NCI-H2171 treated with DMSO at 0.1 percent for 48 hours (cell line): ENCODE measurements around the gene XRN2.

Experiments used
- DNase-seq: peaks from one replicate; lab custom pipeline; 2025; lab: John Stamatoyannopoulos, UW

XRN2 gene

DNA sequence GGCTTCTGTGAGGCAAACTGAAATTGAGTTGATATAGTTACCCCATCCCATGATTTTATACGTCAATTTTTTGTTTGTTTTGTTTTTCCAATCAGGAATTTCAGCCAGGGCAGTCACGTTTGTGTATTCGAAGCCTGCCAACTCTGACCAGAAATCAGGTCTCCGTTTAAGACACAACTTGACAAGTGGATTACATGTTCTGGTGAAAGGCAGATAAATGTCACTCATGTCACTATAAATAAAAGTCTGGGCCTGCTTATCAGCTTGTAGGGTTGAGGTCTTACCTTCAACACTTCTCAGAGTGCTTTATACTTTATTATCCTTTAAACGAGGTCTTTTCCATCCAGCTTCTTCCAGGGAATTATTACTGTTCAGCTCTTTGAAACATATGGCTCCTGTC lies 8.4 kb upstream of the XRN2 start:
- no peak for DNase-seq

DNA sequence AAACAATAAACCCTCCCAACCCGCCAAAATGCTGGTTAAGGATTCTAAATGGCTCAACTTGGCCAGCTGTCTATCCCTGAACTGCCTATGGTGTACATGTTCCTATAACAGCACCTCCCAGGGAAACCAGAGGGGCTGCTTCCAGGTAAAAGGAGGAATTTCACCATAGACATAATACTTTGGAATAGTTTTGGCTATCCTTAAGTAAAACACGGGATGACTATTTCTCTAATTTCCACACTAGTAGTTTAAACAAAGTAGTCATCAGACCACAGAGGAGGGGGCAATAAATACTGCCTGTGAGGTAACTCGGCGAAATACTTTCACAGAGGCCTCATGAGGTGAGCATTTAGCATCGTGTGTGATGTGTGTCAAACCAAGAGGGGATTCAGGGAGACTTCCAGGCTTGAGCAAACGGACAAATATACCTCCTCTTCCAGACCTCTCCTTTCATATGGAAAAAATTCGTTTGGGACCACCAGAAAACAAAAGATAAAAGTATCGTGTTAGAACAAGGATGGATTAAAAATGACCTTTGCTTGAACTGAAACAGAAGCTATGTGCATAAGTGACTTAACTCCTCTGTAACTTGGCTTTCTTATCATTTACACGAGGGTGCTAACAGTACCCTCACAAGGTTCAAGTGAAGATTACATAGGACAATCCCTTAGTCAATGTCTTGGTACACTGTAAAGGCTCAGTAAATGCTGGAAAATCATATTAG lies 1.0 kb upstream of the XRN2 start:
- no peak for DNase-seq

DNA sequence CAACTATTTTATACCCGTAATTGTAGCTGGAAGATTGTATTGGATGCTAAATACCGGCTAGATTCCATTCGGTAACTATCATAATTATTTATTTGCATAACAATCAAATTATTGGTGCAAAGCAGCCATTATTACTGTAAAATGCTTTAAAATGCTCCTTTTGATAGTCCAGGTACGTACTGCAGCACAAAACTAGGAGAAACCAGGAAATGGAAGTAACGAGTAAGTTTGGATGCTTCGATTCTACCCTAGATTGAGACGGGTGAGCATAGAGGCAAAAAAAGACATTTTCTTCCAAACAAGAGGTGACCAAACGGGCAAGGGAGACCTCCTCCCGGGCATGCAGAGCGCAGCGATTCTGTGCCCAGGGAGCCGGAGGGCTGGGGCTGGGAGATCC lies 469 bp upstream of the XRN2 start:
- no peak for DNase-seq

DNA sequence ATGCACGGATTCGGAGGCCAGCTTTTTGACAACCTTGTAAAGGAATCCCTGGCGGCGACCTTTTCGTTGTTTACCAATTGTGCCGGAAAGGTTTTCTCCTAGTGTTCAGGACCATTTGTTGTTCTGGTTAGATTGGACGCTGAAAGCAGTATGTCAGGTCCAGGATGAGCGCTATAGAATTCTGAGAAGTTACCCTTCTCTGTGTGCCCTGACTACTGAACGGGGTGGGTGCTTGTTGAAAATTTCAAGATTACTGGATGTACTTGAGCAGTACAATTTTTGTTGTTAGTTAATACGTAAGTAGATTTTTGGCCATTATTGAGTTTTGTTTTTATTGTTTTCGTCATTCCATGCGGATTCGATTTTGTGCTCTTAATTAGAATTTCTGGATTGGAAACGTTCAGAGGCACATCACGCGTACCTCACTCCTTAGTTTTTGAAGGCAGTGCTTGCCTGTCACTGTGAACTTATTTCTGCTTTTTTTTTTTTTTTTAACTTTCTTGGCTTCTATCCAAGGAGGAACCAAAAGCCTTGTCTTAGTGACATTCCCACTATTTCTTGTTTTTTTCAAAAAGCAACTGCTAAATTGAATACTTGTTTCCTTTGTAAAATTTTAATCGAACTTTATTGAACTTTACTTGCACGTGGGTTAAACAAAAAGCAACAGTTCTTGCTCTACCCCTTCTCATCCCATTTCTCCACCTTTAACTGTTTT lies 898 bp downstream of the XRN2 start:
- DNase-seq, result peak; percentile 53

DNA sequence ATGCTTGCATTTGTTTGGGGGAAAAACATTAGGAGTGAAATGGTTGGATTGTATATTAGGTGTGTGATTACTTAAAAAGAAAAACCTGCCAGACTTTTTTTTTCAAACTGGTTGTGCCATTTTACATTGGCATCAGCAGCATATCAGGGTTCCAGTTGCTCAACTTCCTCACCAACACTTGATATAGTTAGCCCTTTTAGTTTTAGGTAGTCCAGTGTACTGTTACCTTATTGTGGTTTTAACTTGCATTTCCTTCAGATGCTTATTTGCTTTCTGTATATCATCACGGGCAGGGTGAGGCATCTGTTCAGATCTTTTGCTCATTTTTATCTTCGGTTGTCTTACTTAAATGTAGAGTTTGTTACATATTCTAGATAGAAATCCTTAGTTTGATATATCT lies 5.2 kb downstream of the XRN2 start:
- no peak for DNase-seq

DNA sequence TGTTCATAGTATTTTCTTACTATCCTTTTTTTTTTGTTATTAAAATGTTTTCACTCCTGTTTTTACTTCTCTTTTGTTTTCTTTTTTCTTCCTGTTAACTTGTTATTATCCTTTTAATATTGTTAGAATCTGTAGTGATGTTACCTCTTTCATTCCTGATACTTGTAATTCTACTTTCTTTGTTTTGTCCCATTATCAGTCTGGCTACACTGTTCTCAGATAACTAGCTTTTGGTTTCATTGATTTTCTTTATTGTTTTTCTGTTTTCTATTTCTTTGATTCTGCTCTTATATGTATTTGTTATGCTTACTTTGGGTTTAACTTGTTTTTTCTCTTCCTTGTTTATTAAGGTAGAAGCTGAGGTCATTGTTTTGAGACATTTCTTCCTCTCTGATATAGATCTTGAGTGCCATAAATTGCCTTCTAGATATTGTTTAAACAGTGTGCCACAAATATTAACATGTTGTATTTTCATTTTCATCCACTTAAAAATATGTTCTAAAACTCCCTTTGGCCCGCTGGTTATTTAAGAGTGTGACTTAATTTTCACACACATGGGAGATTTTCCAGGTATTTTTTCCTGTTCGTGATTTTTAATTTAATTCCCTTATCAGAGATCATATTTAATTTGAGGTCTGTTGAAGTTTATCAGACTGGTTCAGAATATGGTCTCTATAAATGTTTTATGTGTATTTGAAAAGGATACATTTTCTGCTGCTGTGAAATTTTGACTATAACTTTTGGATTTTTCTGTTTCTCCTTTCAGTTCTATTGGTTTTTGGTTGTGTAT lies 6.7 kb downstream of the XRN2 start:
- DNase-seq, result no peak

DNA sequence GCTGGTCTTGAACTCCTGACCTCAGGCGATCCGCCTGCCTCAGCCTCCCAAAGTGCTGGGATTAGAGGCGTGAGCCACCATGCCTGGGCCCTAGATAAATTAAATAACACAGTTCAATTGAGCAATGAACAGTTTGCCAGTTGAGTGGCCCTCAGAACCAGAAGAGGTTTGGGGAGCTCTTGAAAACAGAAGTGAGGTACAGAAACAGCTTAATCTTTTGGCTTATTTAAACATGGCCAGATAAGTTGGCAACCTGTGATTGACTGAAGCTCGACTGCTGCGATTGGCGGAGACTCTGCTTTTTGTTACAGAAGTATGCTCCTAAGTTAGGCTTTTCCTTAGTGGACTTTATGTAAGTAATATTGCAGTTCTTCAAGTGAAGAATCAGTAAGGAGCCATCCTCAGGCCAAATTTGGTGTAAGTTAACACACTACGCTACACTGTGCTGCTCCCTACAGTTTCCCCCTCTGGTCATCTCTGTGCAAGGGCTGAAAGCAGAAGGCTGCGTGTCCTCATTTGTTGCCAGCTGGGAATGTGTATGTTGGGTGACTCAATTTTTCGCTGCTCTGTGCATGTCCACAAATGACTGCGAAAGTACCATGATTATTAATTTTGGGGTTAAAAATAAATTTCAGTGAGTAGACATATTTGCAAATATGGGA lies 9.8 kb downstream of the XRN2 start:
- DNase-seq, result no peak

DNA sequence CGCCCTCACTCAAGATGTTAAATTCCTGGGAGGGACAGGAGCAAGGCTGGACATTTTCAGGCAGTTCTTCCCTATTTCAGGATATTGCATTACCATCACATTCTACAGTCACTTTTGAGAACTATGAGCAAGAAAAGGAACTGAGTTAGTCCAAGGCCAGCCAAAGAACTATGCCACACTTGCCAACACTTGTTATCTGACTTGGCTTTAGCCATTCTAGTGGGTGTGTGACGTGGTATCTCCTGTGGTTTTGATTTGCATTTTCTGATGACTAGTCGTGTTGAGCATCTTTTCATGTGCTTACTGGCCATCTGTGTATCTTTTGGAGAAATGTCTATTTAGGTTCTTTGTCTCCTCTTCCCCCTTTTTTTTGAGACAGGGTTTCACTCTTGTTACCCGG lies 12.0 kb downstream of the XRN2 start:
- no peak for DNase-seq

DNA sequence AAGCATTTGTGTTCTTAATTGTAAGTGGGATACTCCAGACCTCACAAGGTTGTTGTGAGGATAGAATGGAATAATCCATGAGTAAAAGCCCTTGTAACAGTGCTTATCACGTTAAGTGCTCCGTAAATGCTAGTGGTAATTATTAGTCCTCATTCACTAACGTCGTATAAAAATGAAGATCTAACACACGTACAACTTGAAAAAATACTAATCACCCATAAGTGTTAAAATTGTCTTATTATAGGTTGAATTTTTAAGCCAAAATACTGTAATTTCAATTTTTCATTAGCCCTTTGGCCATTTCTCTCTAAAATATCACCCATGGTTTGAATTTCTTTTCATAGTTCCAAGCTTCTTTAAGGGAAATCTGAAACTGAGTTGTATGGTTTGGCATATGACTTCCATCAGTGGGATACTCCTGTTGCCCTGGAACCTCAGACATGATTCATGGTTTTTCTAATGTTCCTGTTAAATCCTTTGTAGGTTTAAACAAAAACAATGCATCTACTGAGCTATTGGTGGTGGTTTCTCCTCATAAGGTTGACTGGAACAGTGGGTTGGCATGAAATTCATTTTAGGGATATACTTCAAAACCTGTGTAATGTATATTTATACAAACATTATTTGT lies 19.1 kb downstream of the XRN2 start:
- DNase-seq, result no peak

DNA sequence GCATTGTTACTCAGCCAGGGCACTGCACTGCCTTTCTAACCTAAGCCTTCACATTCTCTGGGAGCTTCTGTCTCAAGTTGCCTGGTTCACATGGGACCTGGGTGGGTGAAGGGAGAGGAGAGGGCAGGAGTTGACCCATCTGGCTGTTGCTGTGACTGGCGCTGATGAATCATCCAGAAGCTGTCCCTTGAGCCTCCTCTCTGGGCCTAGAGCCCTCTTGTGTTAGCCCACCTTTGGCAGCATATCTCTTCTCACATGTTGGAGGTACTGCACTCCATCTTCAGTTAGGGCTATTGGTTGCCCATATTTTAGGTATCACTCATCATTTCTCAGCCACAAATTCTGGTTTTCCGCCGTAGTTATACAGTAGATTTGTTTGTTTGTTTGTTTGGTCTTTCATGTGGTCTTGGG lies 19.8 kb downstream of the XRN2 start:
- DNase-seq, result peak; percentile 27

DNA sequence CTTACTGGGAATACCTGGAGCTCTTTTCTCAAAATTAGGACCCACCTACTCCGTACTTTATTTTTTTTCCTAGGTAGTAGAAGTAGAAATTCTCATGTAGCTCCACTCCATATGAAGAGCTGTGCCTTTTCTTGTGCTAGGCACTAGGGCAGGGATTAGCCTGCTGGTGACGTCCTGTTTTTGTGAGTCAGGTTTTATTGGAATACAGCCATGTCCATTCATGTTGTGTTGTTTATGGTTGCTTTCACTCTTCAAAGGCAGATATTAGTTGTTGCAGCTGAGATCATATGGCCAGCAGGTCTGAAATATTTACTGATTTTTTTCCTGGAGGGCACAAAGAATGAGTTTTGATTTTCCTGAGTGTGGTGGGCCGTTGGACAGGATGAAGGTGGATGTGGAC lies 20.5 kb downstream of the XRN2 start:
- DNase-seq, result no peak

DNA sequence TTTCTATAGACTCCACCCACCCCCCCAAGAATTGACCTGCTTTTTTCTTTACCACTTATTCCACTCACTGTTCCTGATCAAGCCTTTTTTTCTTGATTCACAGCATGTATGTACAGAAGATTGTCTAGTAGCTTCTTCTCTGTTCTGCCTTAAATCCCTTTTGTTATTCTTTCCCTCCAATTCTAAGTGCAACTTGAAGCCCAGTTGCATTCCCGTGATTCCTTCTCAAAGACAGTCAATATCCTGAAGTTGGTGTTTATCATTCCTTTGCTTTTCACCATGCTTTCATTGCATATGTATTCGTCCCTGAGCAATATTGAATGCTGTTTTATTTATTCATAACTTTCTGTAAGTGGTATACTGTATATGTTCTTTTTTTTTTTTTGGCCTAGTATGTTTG lies 21.0 kb downstream of the XRN2 start:
- DNase-seq, result no peak

DNA sequence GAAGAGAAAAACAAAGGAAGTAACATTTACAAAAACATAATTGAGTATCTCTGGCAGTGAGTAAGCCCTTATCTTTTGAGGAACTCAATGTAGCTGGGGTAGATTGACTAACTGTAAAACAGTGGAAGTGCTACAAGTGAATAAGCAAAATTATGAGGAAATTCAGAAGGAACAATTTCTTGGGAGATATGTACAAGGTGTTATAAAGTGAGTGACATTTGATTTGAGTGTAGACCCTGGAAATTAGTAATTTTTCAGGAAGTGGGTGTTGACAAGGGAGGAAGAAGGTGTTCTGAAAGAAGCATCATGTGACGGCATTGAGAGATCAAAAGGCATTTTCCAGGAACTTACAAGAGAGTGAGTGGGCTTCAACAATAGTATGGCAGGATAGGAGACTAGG lies 22.2 kb downstream of the XRN2 start:
- no peak for DNase-seq

DNA sequence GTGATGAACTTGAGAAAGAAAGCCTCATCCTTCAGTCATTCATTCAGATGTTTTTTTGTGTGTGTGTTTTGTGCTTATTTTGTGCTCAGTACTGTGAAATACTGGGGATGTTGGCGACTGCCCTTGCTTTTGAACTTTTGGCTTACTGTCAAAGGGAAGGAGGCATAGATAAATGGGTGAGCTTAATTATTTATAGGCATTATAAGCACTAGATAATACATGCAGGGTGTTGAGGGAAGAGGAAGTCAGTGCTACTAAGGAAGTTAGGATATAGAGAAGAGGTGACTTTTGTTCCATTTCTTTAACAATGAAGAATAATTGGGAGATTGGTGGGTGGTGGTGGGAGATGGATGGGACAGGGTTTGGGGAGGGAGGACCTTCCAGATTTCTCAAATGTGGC lies 23.6 kb downstream of the XRN2 start:
- DNase-seq, result no peak

DNA sequence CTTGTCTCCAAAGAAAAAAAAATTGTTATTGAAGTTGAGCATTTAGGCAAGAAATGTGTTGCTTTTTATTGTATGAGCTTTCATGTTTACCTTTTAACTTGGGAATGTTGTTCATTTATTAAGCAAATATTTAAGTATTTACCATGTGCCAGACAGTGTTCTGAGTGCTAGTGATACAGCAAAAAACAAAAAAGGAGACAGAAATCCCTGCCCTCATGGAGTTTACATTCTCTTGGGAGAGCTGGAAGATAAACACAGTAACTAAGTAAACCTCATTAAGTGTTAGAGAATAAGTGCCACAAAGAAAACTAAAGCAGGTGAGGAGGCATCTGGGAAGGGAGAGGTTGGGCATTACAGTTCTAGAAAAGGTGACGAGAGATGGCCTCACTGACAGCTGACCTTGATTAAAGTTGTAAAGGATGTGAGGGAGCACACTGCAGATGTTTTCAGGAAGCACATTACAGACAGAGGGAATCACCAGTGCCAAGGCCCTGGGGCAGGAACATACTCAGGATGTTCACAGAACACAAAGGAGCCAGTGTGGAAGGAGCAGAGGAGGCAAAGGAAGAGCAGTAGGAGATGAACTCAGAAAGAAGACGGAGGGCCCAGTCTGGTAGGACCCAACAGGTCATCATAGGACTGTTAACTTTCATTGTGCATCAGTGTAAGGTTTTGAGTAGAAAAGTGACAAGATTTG lies 33.5 kb downstream of the XRN2 start:
- DNase-seq, result no peak

DNA sequence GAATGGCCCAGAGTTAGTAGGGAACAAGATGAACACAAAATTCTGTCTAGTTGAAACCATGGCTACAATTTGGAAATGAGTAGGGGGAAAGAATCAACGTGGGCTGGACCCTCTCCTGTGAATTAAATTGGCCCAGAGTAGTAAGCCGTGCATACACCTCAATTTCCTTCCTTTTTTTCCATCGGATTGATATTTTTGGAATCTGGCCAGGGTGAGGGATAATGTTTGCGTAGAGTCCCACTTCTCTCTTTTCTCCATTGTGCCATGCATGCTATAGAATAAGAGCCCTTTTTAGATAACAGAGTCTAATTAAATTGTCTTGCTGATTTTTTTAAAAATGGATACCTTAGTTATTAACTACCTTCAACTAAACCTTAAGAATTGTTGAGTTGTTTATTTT lies 35.2 kb downstream of the XRN2 start:
- no peak for DNase-seq

DNA sequence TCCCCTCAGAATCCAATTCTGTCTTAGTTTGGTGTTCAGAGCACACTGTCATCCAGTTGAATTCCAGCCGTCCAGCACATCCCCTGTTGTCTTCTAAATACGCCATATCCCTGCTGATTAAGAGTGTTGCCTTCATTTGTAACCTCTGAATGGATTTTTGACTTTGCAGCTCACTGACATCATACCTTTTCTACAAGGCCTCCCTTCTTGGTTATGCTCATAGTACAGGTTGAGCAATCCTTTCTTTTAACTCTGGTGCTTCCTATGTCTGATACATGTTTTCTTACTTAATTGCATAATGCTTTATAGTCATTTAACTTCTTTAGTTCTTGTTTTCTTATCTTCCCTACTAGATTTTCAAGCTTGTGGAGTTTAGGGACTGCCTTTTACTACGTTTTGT lies 36.4 kb downstream of the XRN2 start:
- DNase-seq, result no peak

DNA sequence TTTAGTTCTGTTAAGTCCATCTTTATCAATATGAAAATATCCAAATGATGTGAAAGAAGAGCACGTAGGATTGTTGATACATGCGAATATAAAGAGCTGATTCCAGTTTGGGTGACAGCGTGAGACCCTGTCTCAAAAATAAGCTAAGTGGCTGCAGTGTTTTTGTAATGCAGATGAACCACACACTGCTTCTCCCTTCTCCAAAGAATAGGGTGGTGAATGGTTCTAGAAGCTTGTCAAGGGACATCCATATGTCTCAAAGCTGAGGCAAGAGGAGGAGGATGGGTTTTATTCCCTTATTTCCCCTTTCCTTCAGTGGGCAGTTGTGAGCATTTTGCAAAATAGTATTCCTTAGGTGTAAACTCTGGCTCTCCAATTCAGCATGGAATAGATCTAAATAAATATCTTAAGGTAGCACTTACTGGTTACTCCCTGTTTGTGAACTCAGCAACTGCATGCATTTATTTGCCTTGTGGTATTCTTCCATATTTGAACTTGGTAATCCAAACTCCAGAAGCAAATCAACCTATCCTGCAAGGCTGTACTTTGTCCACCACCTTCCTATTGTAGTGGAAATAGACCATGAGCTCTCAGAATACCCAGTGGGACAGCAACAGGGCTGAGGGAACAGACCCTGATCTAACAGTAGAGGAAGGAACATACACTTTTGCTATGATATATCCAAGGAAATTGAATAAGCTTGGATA lies 38.0 kb downstream of the XRN2 start:
- no peak for DNase-seq

DNA sequence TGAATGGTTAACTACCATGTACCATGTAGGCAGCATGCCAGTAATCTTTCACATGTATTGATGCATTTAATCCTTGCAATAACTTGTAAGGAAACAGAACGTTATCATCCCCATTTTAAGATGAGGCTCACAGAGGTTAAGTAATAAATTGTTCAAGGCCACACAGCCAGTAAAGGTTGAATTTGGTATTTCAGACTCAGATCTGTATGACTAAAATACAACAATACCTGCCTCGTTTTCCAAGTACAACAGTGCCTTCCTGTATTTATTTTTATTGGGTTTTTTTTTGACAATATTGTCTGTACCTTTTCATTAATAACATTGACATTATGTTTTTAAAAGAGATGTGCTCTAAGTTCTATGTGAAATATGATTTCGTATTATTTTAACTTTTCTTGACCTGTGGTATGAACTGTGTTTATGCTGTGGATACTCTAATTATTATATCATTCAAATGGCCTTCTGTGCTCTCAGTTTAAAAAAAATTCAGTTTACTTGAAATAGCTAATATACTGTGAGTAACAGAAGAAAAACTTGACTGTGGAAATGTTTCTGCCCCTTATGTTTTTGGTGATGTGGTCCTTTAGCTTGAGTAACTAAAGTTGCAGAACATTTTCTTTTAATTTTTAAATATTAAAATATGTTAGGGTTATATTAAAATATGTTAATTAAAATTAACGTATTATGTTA lies 39.7 kb downstream of the XRN2 start:
- DNase-seq, result no peak

DNA sequence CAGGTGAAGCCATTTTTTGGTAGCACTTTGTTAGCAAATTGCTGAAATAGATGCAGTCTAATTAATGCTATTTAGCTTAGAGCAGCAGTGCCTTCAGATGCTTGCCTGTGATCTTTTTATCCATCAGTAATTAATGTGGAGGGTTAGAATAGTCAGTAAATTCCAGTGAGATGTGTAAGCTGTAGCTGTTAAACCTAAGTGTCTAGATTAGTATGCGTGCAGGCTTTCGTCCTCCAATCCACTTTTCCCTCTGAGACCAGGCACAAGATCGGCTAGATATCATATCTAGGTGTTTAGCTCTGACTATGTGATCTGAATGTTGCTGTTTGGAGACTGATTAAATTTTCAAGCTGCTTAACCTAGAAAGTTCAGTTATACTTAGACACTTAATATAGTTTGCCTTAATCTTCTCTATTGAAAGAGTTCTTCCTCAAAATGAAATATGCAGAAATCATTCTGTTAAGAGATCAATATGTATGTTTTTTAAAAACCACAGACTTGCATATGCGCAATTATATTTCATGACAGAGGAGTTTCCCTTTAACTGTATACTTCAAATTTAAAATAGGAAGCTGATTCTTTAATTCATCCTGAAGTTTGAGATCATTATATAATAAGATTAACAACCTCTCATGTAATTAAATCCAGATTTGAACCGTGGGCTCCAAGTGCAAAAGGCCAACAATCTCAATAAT lies 41.2 kb downstream of the XRN2 start:
- no peak for DNase-seq
